Endothelial cell of umbilical vein (primary cell): ENCODE measurements around the gene EVX1. TPM values are rescaled to one million over a fixed set of nuclear protein-coding genes. Genes with fewer than 3 reads are reported as not detected.

Experiments
- BruUV-seq: library from RNA; stranded (reverse); fragments of 400-500 nt; replicated peaks from 2 replicates; lab custom pipeline; 2021; lab: Mats Ljungman, UMichigan
- CTCF ChIA-PET: fragments of 300-600, 350-600 bp; sonication (Branson Sonifier 250); formaldehyde crosslinking; loops from one replicate; lab custom pipeline; 2021; ENCODE audit warnings: antibody characterized with exemption, inconsistent platforms; lab: Charles Lee
- POLR2A ChIA-PET: fragments of 300-600, 350-600 bp; sonication (Branson Sonifier 250); formaldehyde crosslinking; loops from one replicate; lab custom pipeline; 2021; ENCODE audit warnings: antibody characterized with exemption, inconsistent platforms; lab: Charles Lee
- DNase-seq: peaks from one replicate; pipeline ENCODE4 v3.0.0-alpha.2; 2011; ENCODE audit warnings: low read depth, low spot score
- FAIRE-seq: peaks from 2 replicates; lab custom pipeline; 2011; peaks lifted over from hg19 to GRCh38; lab: Jason Lieb, UNC
- H2AFZ ChIP-seq: 2 replicates; pipeline ENCODE4 v1.6.0; 2012; ENCODE audit warnings: low read depth, low read length, control low read depth, inconsistent platforms
- H3K27ac ChIP-seq: 2 replicates; pipeline ENCODE4 v1.5.1; 2011; ENCODE audit warnings: low read depth, mild to moderate bottlenecking, control low read depth, low read length, moderate library complexity; ENCODE audit not compliant: insufficient read depth
- H3K27me3 ChIP-seq, 2 experiments: 2 replicates each; pipeline versions ENCODE4 v1.6.0 to v1.6.1; 2011; ENCODE audit warnings: low read length in 2 of 2, mixed read lengths in 1 of 2; ENCODE audit not compliant: control insufficient read depth in 2 of 2, insufficient read depth in 2 of 2
- H3K36me3 ChIP-seq, 2 experiments: 2 replicates in 1 of 2; 3 replicates in 1 of 2; pipeline ENCODE4 v1.5.1; 2011; ENCODE audit warnings: low read length in 2 of 2, mild to moderate bottlenecking in 1 of 2, moderate library complexity in 1 of 2; ENCODE audit not compliant: control insufficient read depth in 2 of 2, insufficient read depth in 2 of 2; ENCODE audit errors: extremely low read depth in 1 of 2
- H3K4me1 ChIP-seq: 3 replicates; pipeline ENCODE4 v1.5.1; 2011; ENCODE audit warnings: mild to moderate bottlenecking, low read length; ENCODE audit not compliant: control insufficient read depth, insufficient read depth; ENCODE audit errors: extremely low read depth
- H3K4me2 ChIP-seq: 2 replicates; pipeline ENCODE4 v1.6.1; 2011; ENCODE audit warnings: low read length, control low read depth, mixed read lengths; ENCODE audit not compliant: insufficient read depth
- H3K4me3 ChIP-seq, 3 experiments: fragments of 200-600 bp in 1 of 3; sonication (generic), shearing (Covaris generic) in 1 of 3; replicated peaks in 1 of 3; 2 replicates each; pipeline ENCODE4 v1.5.1; 2011 to 2016; ENCODE audit warnings: control low read depth in 3 of 3, low read length in 3 of 3, mild to moderate bottlenecking in 2 of 3, inconsistent platforms in 1 of 3, low read depth in 1 of 3, moderate library complexity in 1 of 3; ENCODE audit not compliant: insufficient read depth in 1 of 3
- H3K79me2 ChIP-seq: 2 replicates; pipeline ENCODE4 v1.6.0; 2012; ENCODE audit warnings: low read length, inconsistent platforms; ENCODE audit not compliant: control insufficient read depth, insufficient read depth
- H3K9ac ChIP-seq: replicated peaks from 2 replicates; pipeline ENCODE3; 2011; ENCODE audit warnings: low read length, control low read depth; ENCODE audit not compliant: insufficient read depth; ENCODE audit errors: extremely low read depth
- H3K9me1 ChIP-seq: replicated peaks from 3 replicates; pipeline ENCODE4 v1.6.0; 2011; ENCODE audit warnings: mild to moderate bottlenecking, low read length; ENCODE audit not compliant: control insufficient read depth, insufficient read depth; ENCODE audit errors: extremely low read depth
- H3K9me3 ChIP-seq: replicated peaks from 2 replicates; pipeline ENCODE4 v1.5.1; 2012; ENCODE audit warnings: low read length, inconsistent platforms; ENCODE audit not compliant: control insufficient read depth, insufficient read depth
- H4K20me1 ChIP-seq: replicated peaks from 2 replicates; pipeline ENCODE3; 2011; ENCODE audit warnings: mild to moderate bottlenecking, low read length; ENCODE audit not compliant: control insufficient read depth, insufficient read depth; ENCODE audit errors: extremely low read depth
- EZH2 ChIP-seq: IDR thresholded peaks from 2 replicates; pipeline ENCODE4 v1.6.1; 2012; ENCODE audit warnings: borderline replicate concordance, low read depth, mild to moderate bottlenecking, moderate library complexity, low read length, inconsistent platforms; ENCODE audit not compliant: severe bottlenecking
- MYC ChIP-seq: IDR thresholded peaks from one replicate; pipeline ENCODE4 v1.6.1; 2011; ENCODE audit warnings: mild to moderate bottlenecking, low read depth, low read length
- dilution Hi-C: fragments of 300-500 bp; cut with MboI; formaldehyde crosslinking; loops from one replicate; pipeline ENCODE4 v1.15.0; 2019; ENCODE audit warnings: low sequenced_read_pairs; ENCODE audit not compliant: extremely low pct_ligation_motif_present
- intact Hi-C: fragments of 100-400 bp; cut with micrococcal nuclease; formaldehyde crosslinking; loops from one replicate; pipeline ENCODE4 v1.10.0; 2022
- polyA plus RNA-seq, 4 experiments: library from polyadenylated mRNA; depleted of rRNA in 3 of 4; stranded (reverse) in 3 of 4; unstranded in 1 of 4; fragments of >200 nt; gene quantifications; 2 replicates each; pipeline versions ENCODE4 v1.2.1 to v1.2.3, GENCODE V29; 2011 to 2012; ENCODE audit warnings: missing spikeins in 1 of 4
- total RNA-seq: library from RNA; stranded (reverse); gene quantifications from 2 replicates; pipeline ENCODE4 v1.2.3, GENCODE V29; 2021
- TF ChIP-seq, protein P1 (sequence below): IDR thresholded peaks from 2 replicates; pipeline ENCODE4 v1.6.1; 2011; ENCODE audit not compliant: insufficient read depth, insufficient read length

Gene EVX1
- total and polyA plus RNA-seq, 2 donors (not counting 3 experiments of a cell fraction or from before 2014, with no cell fraction given): not detected

DNA sequence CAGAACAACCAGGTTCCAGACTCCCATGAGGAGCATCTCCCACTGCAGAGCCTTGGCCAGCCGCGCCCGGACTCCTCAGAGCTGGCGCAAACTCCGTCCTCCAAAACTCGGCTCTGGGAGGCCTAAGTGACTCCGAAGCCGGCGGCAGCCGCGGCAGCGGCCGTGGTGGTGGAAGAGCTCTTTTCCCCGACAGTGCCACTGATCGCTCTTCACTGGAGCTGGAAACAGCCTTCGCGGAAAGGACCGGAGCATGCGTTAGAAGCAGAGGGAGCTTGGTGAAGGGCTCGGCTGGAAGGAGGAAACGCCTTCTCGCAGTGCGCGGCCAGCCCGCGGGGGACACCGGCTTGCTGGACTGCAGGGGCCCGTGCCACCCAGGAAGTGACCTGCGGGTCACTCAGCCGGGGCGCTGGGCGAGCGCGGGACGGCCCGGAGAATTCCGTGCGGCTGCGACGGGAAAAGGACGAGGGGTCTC, 37.7 kb upstream of the EVX1 start:
- H3K9me1 ChIP-seq: no peaks in the 10 kb centered on the region
- no peak overlapping the region for H3K4me3 ChIP-seq
- DNase-seq (no peak), FAIRE-seq (peak; percentile 76)
- BruUV-seq: no TSS peak
- no peak overlapping the region for H3K9ac ChIP-seq
- peaks cover 81 to 85% of the 10 kb centered on the region in 2 experiments for H3K27me3 ChIP-seq
- ChIA-PET POLR2A (no interaction called here), CTCF (interaction anchor here (0.7 to 2.5 kb wide), 8 partner anchors 9 to 889 kb away, joined by 3 to 22 read pairs (median 4); no protein-coding TSS in a partner anchor)
- H4K20me1 ChIP-seq: no peaks in the 10 kb centered on the region
- H3K9me3 ChIP-seq: no peaks in the 10 kb centered on the region
- intact Hi-C loops: no loop called here
- no peaks in the 10 kb centered on the region for H3K36me3 ChIP-seq
- H3K79me2 ChIP-seq: no peaks in the 10 kb centered on the region
- no peak overlapping the region for H3K27ac ChIP-seq
- H3K4me1 ChIP-seq: peaks cover 18% of the 10 kb centered on the region
- H2AFZ ChIP-seq: no peak overlapping the region
- peak overlapping the region; percentile 3 for H3K4me2 ChIP-seq
- TF ChIP-seq EZH2: peak; percentile 68
- no peak for TF ChIP-seq MYC
- dilution Hi-C loops: no loop called here

DNA sequence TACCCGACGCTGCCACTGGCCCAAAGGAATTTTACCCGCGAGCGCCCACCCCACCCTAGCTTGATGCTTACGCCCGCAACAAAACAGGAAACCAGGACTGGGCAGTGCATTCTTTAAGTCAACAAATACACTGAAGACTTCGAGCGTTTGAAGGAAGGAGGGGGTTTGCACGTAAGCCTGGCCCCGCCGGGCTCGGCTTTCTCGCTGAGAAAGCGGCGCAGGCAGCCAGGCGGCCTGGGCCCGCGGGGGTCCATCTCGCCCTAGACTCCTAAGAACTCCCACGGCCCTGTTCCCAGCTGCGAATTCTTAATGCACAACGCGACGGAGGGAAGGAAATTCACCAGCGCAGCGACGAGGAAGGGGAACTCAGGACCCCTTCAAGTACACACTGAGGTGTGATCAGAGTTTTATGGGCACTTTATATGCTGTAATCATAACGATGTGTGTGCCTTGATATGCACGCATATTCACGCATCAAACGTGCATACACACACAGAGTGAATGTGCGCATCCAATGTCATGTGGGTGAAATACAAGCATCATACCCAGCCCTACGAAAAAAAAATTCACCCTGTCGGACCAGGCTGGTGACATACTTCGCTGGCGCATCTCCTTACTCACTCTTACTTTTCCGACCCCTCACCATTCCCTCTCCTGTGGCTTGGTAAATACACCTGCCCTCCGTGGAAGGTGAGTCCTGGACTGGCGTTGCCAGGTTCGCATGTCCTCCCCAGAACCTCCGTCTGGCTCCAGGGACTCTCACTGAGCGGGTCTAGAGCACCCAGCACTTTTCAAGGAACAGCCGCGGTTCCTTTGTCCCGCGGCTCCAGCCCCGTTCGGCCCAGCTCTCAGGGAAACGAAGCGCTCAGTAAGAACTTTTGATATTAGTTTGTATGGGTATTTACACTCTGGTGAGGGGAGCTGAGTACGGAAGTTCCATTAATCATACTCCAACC, 37.0 kb upstream of the EVX1 start:
- dilution Hi-C loops (no loop called here), intact Hi-C loops (no loop called here)
- peaks cover 16% of the 10 kb centered on the region for H3K4me1 ChIP-seq
- no TSS peak for BruUV-seq
- ChIA-PET CTCF (interaction anchor here (0.7 to 2.5 kb wide), 8 partner anchors 10 to 888 kb away, joined by 3 to 22 read pairs (median 4); no protein-coding TSS in a partner anchor), POLR2A (no interaction called here)
- peak; percentile 18 for FAIRE-seq
- H3K9me1 ChIP-seq: no peaks in the 10 kb centered on the region
- H3K4me3 ChIP-seq: no peak overlapping the region
- H3K4me2 ChIP-seq: peak overlapping the region; percentile 3
- no peak overlapping the region for H3K9ac ChIP-seq
- no peaks in the 10 kb centered on the region for H4K20me1 ChIP-seq
- TF ChIP-seq, protein P1, sequence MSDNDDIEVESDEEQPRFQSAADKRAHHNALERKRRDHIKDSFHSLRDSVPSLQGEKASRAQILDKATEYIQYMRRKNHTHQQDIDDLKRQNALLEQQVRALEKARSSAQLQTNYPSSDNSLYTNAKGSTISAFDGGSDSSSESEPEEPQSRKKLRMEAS: no peak
- TF ChIP-seq EZH2: peak; percentile 95
- no peaks in the 10 kb centered on the region for H3K36me3 ChIP-seq
- DNase-seq: no peak
- H3K27ac ChIP-seq: no peak overlapping the region
- no peaks in the 10 kb centered on the region for H3K79me2 ChIP-seq
- H3K27me3 ChIP-seq: peaks cover 79 to 81% of the 10 kb centered on the region in 2 experiments
- H3K9me3 ChIP-seq: no peaks in the 10 kb centered on the region
- no peak overlapping the region for H2AFZ ChIP-seq
